ENCODE measurements around the gene APOL3.
"Not testable (repeated sequence)": the region's sequence is repeated elsewhere in the genome, so short reads cannot be mapped to it uniquely, and the experiment has no call there.

The APOL3 gene

GRCh38 chr22:36148411-36148810, 12.1 kb downstream of the APOL3 start:
- no peak for DNase-seq (ENCODE audit: low spot score)
- TF ChIP-seq CTCF (IDR thresholded peaks at IDR 0.05; ENCODE audit: extremely low read depth, missing control alignments): no peak

- TF ChIP-seq CTCF (IDR thresholded peaks at IDR 0.05; ENCODE audit: extremely low read depth, missing control alignments): no peak
- DNase-seq (ENCODE audit: low spot score): no peak
Measured at GRCh38 chr22:36147196-36147791, 13.3 kb downstream of the APOL3 start.

GRCh38 chr22:36145881-36146280, 14.7 kb downstream of the APOL3 start:
- no peak for DNase-seq (ENCODE audit: low spot score)
- TF ChIP-seq CTCF (IDR thresholded peaks at IDR 0.05; ENCODE audit: extremely low read depth, missing control alignments): no peak

- peak; percentile 50 for TF ChIP-seq CTCF (IDR thresholded peaks at IDR 0.05; ENCODE audit: extremely low read depth, missing control alignments)
- peak; percentile 31 for DNase-seq (ENCODE audit: low spot score)
Measured at GRCh38 chr22:36144886-36145541, 15.5 kb downstream of the APOL3 start.

- TF ChIP-seq CTCF (IDR thresholded peaks at IDR 0.05; ENCODE audit: extremely low read depth, missing control alignments): no peak
- no peak for DNase-seq (ENCODE audit: low spot score)
Measured at GRCh38 chr22:36143956-36144355, 16.6 kb downstream of the APOL3 start.

GRCh38 chr22:36143066-36143815, 17.3 kb downstream of the APOL3 start:
- no peak for TF ChIP-seq CTCF (IDR thresholded peaks at IDR 0.05; ENCODE audit: extremely low read depth, missing control alignments)
- no peak for DNase-seq (ENCODE audit: low spot score)

GRCh38 chr22:36141481-36141880, 19.1 kb downstream of the APOL3 start:
- DNase-seq (ENCODE audit: low spot score): no peak
- no peak for TF ChIP-seq CTCF (IDR thresholded peaks at IDR 0.05; ENCODE audit: extremely low read depth, missing control alignments)

- not testable (repeated sequence) for DNase-seq (ENCODE audit: low spot score)
Measured at GRCh38 chr22:36138709-36139108, 21.8 kb downstream of the APOL3 start.
